ENCODE measurements around the gene TCF15.

The TCF15 gene

GRCh38 chr20:558117-558516 lies 52.0 kb downstream of the TCF15 start:
- Histone ChIP-seq H3K4me2 (ENCODE audit: low read length) (no peak overlapping the region), H3K9me3 (ENCODE audit: insufficient read depth, low read length) (no peaks in the 10 kb centered on the region), H3K4me3 (ENCODE audit: low read length) (no peak overlapping the region), H3K36me3 (replicated peaks; ENCODE audit: low read depth, low read length) (no peaks in the 10 kb centered on the region), H3K79me2 (ENCODE audit: low read length) (no peaks in the 10 kb centered on the region), H3K27me3 (ENCODE audit: low read depth, low read length) (peaks cover 24% of the 10 kb centered on the region), H3K9ac (ENCODE audit: low read length) (no peak overlapping the region), H3K4me1 (ENCODE audit: low read length) (no peaks in the 10 kb centered on the region), H2AFZ (ENCODE audit: low read depth, low read length) (no peak overlapping the region), H3K27ac (ENCODE audit: low read length) (no peak overlapping the region), H4K20me1 (ENCODE audit: insufficient read depth, low read length) (no peaks in the 10 kb centered on the region)
- no peak for TF ChIP-seq EZH2phosphoT487 (IDR thresholded peaks at IDR 0.05; ENCODE audit: low read depth)

- no peak overlapping the region for H3K9ac ChIP-seq (ENCODE audit: low read length)
- no peaks in the 10 kb centered on the region for H3K79me2 ChIP-seq (ENCODE audit: low read length)
- no peak for TF ChIP-seq EZH2phosphoT487 (IDR thresholded peaks at IDR 0.05; ENCODE audit: low read depth)
- TF ChIP-seq, protein P1, sequence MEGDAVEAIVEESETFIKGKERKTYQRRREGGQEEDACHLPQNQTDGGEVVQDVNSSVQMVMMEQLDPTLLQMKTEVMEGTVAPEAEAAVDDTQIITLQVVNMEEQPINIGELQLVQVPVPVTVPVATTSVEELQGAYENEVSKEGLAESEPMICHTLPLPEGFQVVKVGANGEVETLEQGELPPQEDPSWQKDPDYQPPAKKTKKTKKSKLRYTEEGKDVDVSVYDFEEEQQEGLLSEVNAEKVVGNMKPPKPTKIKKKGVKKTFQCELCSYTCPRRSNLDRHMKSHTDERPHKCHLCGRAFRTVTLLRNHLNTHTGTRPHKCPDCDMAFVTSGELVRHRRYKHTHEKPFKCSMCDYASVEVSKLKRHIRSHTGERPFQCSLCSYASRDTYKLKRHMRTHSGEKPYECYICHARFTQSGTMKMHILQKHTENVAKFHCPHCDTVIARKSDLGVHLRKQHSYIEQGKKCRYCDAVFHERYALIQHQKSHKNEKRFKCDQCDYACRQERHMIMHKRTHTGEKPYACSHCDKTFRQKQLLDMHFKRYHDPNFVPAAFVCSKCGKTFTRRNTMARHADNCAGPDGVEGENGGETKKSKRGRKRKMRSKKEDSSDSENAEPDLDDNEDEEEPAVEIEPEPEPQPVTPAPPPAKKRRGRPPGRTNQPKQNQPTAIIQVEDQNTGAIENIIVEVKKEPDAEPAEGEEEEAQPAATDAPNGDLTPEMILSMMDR (IDR thresholded peaks at IDR 0.05; ENCODE audit: low read depth, low read length) = no peak
- H3K27me3 ChIP-seq (ENCODE audit: low read depth, low read length) = peaks cover 27% of the 10 kb centered on the region
- no peak overlapping the region for H3K4me3 ChIP-seq (ENCODE audit: low read length)
- H3K36me3 ChIP-seq (replicated peaks; ENCODE audit: low read depth, low read length) = no peaks in the 10 kb centered on the region
- no peaks in the 10 kb centered on the region for H3K9me3 ChIP-seq (ENCODE audit: insufficient read depth, low read length)
- no peaks in the 10 kb centered on the region for H4K20me1 ChIP-seq (ENCODE audit: insufficient read depth, low read length)
- H3K4me1 ChIP-seq (ENCODE audit: low read length) = no peaks in the 10 kb centered on the region
- H3K4me2 ChIP-seq (ENCODE audit: low read length) = no peak overlapping the region
- no peak overlapping the region for H2AFZ ChIP-seq (ENCODE audit: low read depth, low read length)
- no peak overlapping the region for H3K27ac ChIP-seq (ENCODE audit: low read length)
Observed at GRCh38 chr20:556984-557383, 53.1 kb downstream of the TCF15 start.

- H3K4me3 ChIP-seq (ENCODE audit: low read length) = no peak overlapping the region
- H3K27me3 ChIP-seq (ENCODE audit: low read depth, low read length) = peaks cover 35% of the 10 kb centered on the region
- H3K27ac ChIP-seq (ENCODE audit: low read length) = no peak overlapping the region
- no peaks in the 10 kb centered on the region for H4K20me1 ChIP-seq (ENCODE audit: insufficient read depth, low read length)
- no peaks in the 10 kb centered on the region for H3K79me2 ChIP-seq (ENCODE audit: low read length)
- no peak overlapping the region for H2AFZ ChIP-seq (ENCODE audit: low read depth, low read length)
- H3K4me1 ChIP-seq (ENCODE audit: low read length) = no peaks in the 10 kb centered on the region
- no peak overlapping the region for H3K9ac ChIP-seq (ENCODE audit: low read length)
- no peaks in the 10 kb centered on the region for H3K36me3 ChIP-seq (replicated peaks; ENCODE audit: low read depth, low read length)
- TF ChIP-seq EZH2phosphoT487 (IDR thresholded peaks at IDR 0.05; ENCODE audit: low read depth) = no peak
- TF ChIP-seq, protein P1 (IDR thresholded peaks at IDR 0.05; ENCODE audit: low read depth, low read length) = no peak
- H3K4me2 ChIP-seq (ENCODE audit: low read length) = no peak overlapping the region
- no peaks in the 10 kb centered on the region for H3K9me3 ChIP-seq (ENCODE audit: insufficient read depth, low read length)
Observed at GRCh38 chr20:555976-556385, 54.1 kb downstream of the TCF15 start.

All from OCI-LY3 (cell line).